NCI-H2107 treated with DMSO at 0.1 percent for 48 hours (cell line): ENCODE results near the gene EIF2S2.

ENCODE experiments used
- DNase-seq: peaks from one replicate; lab custom pipeline; 2025; ENCODE audit not compliant: unreplicated experiment; lab: John Stamatoyannopoulos, UW

EIF2S2 gene

DNA sequence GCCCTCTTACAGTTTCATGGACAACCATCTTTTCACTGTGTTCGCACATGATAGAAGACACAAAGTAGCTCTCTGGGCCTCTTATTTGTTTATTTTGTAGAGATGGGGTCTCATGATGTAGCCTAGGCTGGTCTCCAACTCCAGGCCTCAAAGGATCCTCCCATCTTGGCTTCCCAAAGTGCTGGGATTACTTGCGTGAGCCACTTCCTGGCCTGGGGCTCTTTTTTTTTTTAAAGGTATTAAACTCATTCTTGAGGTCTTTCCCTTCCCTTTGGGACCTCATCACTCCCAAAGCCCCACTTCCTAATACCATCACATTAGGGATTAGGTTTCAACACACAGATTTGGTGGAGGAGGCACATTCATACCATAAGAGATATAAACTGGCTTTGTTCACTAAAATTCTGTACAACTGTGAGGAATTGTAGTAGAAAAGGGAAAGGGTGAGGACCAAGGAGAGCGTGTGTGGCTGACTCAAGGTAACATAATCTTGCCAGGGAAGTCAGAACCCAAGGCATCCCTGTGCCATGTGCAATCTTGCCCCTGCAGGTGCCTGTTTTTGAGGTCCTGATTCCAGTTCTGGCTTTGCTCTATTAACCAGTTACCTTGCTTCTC lies 45.5 kb downstream of the EIF2S2 start:
- no peak for DNase-seq

DNA sequence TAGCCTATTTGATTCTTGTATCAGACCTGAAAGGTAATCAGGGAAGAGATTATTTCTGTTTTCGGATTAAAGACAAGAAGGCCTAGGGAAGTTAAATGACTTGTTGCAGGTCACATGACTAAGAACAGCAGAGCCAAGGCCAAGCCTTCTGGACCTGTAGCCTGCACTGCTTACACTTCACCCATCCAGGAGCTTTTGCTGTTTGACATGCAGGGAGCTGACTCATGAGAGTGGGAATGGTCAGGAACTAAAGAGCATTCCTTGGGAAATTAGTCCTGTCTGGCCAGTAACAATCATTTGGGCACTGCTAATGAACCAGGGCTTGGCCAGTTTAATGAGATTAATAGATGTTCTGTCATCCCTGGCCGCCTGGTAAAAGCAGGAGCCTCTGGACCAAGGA lies 46.8 kb downstream of the EIF2S2 start:
- no peak for DNase-seq

DNA sequence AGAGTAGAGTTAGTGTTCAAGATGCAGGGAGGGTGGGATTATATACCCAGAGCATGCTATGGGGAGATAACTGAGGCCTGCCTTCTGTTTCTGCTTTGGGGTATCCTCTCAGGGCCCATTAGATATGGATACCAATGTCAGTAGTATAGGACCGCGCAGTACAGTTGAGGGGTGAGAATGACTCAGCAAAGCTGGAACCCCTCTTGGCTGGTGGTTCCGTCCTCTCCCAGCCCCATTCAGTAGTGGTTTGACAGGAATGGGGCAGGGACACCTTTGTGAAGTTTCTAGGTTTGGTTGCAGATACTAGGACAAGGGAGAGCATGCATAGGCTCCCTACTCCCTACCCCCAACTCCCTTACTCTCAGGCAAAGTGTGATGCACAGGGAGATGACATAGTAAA lies 47.8 kb downstream of the EIF2S2 start:
- DNase-seq = no peak

DNA sequence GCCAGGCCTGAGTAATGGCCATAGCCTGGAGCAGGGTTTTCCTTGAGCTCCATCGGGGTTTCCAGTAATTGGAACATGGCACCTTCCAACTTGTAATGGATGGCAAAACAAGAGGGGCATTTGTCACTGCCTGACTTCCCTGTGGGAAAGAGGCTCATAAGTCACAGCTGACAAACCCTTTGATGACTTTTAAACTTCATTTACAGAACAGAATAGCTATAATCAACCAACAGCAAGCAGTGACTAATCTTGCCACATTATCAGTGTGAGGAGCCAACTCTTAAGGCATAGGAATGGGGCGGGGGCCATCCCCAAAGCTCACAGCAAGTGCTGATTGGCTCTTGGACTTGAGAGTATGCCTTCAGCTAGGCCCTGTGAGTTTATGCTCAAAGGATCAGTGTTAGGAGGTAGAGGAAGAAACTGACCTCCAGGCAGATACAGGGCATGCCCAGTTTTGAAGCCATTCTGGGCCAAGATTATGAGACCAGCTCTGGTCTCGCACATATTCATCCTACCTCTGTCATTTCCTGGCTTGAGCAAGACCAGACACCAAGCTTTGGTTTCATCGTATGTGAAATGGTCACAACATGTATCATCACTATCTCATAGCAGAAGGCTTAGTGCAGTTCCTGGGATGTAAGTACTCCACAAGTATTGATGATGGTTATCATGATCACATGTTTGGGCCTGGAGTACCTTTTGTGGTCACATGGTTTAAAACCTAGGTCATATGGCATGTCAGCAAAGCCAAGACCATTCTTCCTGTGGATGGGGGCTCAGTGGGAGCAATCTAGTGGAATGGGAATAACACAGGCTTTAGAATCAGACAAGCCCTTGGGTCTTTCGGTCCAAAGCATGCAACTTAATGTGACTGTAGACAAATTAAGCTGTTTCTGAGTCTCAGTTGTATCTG lies 49.2 kb downstream of the EIF2S2 start:
- DNase-seq = no peak

DNA sequence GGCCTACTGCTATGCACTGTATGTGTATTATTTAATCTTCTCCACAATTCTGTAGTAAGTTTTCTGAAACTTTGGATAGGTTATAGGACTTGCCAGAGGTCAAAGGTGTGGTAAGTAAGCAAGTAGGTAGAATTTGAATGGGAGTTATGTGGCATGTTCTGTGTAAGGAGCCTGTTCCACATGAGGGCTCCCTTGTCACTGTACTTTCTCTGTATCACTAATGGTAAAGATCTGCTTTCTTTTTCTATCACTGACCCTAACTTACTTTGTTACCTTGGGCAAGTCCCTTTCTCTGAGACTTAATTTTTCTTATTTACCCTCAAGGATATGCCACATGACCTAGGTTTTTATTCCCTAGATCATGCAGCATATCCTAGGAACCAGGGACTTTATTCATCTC lies 50.3 kb downstream of the EIF2S2 start:
- DNase-seq = no peak

DNA sequence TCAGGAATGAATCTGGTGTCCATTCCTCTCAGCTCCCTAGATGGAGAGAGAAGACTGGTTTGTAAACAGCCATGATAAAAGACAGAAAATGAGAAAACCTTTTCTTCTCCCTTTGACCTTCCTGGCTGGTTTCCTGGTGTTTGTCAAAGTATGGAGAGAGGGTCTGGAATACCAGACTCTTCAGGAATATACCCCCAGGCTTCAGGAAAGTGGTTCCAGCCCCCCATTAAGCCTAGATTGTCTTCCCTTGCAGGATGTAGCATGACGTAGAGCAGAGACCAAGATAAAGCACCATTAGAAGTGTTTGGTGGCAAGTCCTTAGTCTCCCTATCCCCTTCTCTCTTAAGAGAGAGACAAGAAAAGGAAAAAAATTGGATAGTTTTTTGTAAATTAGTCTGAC lies 51.1 kb downstream of the EIF2S2 start:
- no peak for DNase-seq

DNA sequence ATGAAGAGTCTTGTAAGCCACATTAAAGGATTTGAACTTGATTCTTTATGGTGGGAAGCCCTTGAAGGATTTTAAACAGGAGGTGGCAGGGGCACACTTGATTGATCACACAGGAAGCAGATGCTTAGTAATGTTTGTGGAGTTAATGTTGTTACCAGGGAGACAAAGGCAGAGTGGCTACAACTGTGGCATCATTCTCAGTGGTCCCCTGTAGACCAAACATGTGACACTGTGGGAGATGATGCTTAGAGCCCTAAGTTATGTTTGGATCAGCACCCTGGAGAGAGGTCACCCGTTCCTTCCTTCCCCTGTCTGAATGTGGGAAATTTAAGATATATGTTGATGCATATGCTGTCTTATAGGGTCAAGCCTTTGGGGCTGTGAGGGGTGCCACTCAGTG lies 53.2 kb downstream of the EIF2S2 start:
- no peak for DNase-seq

DNA sequence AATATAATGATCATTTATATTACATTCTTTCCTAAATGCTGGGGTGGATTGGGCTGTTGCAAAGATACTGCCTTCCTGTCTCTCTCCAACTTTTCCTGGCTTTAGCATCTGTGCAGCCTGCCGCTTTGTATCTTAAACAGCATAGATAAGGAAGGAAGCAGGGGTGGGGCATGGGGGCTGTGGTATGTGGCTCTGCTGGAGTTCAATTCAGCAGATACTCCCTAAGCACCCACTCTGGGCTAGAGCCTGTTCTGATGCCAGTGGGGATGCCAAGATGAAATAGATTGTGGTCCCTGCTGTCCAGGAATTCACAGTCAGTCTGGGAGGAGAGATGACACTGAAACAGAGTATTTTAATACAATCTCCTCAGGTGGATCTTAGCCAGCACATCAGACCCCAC lies 56.8 kb downstream of the EIF2S2 start:
- no peak for DNase-seq

DNA sequence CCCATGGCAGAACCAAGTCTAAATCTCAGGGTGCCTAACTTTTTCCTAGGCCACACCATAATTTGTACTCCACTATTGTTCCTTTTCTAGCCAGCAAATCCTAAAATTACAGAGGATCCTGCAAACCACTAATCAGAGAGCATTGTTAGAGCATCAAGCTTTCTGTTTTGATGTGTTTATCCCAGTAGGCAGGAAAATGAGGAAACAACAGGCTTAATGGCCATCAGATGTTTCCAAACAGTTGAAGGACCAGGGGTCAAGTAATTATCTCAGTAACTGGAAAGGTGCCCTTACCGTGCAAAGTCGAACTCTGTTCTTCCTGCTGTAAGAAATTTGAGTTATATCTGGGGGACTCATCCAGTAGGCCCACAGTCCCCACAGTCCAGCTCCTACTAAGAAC lies 59.6 kb downstream of the EIF2S2 start:
- DNase-seq = no peak

DNA sequence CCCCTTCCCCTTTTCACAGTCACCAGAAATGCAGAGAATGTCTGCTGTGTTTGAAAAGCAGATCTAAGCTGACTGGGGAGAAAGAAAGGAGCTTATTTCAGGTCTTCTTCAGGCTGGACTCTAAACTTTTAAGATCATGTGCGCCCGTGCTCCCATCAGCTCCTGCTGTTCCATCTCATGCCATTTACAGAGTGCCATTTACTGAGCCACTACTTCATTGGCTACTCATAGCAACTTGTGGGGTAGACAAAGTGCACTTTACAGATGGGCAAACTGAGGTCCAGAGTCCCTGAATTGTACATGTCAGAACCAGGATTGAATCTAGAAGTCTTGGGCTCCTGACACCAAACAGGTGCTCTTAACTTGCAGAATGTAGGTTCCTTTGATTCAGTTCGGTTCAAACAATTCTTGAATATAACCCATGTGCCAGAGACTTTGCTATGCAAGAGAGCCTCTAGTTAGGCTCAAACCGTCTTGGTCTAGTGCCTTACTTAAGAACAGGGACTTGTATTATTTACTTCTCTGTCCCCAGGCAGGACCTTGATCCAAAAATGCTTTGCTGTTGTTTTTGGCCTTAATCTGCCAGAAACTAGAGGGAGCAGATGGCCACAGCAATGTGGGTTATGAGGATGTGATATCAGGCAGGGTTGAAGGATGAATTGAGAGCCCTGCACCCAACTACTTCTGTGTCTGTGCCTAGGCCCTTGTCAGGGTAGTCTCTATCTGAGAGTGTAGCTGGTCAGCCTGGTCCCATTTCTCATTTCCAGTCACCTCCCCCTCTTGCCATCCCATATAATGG lies 61.9 kb downstream of the EIF2S2 start:
- no peak for DNase-seq

DNA sequence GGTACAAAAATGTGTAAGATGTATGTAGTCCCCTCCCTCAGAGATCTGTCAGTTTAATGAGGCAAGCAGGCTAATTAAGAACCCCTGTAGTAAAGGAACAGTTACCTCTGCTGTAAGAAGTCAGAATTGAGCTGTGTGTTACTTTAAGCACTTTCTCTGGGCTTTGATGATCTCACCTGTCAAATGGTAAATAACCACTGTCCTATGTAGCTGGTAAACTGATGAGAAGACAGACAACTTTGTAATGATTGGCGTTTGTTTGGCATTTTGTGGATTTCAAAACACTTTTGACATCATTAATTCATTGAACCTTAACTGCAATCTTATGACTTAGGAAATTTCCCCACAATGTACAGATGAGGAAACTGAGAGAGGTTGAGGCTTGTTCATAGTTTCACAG lies 62.7 kb downstream of the EIF2S2 start:
- DNase-seq = no peak

DNA sequence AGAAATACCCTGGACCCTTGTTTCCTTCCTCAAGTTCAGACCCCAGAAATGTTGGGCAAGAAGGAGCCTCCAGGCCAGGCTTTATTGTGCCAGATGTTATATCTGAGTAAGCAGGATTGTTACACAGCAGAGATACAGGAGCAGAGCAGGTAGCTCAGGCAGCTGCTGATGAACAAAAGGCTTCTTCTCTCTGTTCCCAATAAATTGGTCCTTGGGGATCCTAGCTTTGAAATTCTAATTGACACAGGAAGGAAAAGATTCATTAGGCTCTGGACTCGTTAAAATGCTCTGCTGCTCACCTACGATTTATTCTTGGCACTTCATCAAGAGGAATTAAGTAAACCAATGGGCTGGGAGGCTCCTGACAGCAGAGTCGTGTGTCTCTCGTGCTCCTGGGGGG lies 64.1 kb downstream of the EIF2S2 start:
- DNase-seq = no peak

DNA sequence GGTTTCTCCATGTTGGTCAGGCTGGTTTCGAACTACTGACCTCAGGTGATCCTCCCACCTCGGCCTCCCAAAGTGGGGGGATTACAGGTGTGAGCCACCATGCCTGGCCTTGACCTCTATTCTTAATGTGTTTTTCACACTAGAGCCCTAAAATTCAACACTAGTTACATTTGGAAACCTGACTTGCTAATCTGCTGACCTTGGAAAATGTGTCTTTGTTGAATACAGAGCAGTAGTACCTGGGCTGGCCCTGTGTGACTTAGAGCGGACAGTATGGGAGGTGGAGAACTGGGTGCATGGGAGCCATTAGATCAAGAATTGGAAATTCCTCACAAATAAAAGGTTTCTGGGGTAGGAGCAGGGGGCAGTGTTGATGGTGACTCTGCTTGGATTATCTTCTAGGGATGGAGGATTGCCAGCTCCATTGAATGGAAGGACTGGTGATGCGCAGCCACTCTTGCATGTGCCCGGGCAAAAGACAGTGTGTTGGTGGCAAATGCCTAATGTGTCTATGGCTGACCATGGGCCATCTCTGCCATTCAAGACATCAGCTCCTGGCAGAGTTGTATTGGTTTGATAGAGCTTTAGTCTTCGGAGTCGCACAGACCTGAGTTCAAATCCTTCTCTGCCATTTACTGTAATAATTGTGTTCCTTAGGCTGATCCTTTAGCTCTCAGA lies 64.9 kb downstream of the EIF2S2 start:
- no peak for DNase-seq

DNA sequence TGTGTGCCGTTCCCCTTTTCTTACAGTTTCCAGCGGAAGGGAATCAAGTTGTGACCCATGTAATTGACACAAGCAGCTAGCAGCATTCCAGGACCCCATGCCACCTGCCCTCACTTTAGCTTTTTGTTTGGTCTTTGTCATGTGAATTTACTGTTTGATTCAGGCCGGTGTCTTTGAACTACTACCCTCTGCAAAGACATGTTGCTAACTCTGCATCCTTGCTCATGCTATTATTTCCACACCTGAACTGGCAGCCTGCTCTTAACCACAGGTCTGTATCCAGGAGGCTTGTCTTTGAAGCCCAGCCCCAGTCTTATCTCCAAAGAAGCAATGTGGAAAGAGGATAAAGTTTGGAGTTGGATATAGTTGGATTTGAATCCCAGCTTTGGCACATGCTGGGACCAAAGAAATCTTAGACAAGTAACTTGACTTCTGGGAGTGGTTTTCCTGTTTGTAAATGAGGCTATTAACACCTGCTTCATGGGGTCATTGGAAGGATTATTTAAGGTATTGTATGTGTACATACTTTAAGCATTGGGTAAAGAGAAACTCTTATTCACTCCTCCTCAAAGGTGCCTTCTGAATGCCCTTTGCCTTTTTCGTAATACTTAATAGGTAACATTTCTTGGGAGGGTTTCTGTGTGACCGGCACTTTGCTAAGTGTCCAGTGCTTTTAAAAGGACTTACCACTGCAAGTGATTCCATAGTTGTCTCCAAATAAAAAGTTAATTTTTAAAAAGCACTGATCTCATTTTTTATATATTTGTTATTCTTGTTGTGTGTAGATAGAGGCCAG lies 65.9 kb downstream of the EIF2S2 start:
- no peak for DNase-seq

DNA sequence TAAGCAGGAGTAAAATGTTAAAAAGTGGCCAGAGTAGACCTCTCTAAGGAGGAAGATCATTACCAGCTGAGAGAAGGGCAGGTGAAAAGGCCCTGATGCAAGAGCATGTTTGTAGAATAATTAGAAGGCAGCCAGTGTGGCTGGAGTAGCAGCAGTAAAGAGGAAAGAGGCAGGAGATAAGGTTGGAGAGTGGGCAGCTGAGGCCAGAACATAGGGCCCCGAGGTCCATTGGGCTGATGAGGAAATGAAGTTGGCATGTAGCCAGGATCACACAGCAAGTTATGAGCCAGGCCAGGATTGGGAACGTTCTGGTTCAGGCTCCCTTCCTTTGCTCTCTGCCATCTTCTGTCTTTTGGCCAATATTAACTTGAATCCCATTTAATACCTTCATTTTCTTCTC lies 66.7 kb downstream of the EIF2S2 start:
- no peak for DNase-seq

DNA sequence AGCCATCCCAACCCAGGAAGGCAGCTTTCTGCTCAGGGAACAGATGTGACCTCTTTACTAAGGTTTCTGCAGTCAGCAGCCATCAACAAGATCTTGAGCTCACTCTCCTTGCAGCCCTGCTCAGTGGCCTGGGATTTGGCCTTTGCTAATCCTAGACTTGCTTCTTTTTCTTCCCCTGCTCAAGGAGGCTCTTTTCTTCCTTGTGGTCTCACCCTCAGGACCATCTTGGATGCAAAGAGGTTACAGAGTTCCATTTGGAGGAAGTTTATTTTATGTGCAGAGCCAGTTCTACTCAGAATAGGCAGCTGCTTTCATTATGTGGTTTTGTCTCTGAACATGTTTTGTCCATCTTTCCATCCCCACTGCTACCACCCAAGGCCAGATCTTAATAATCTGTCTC lies 69.0 kb downstream of the EIF2S2 start:
- no peak for DNase-seq

DNA sequence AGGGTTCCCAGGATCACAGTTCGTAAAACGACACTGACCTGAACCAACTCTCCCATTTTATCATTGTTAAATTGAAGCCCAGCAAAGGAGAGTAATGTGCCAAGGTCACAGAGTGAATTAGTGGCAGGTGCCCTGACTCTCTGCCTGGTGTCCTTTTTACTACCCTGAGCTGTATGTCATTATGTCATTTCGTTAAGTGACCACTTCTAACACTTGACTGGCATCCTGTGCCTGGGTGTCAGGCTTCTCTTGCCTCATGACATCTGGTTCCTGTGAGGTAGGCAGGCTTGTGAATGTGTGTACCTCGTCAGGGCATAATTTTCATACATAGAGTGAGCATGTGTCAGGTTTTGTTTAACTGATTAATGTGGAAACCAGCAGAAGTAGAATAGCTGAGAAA lies 69.8 kb downstream of the EIF2S2 start:
- peak; percentile 41 for DNase-seq

DNA sequence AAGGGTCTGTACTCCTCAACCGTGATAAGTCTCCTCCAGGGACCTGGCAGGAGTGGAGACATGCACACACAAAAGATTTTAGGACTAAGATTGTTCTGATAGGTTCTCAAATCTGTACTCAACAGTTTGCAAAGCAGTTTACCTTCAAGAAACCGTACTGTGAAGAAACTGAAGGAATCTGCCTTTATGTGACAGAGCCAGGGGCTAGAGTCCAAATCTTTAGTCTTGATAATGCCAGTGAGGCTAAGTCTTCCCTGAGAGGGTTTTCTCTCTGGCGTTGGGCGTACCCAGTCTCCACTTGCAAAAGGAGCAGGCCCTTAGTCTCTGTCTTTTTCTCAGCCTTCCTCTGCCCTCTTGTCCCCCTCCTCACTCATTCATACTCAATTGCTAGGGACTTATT lies 70.8 kb downstream of the EIF2S2 start:
- no peak for DNase-seq

DNA sequence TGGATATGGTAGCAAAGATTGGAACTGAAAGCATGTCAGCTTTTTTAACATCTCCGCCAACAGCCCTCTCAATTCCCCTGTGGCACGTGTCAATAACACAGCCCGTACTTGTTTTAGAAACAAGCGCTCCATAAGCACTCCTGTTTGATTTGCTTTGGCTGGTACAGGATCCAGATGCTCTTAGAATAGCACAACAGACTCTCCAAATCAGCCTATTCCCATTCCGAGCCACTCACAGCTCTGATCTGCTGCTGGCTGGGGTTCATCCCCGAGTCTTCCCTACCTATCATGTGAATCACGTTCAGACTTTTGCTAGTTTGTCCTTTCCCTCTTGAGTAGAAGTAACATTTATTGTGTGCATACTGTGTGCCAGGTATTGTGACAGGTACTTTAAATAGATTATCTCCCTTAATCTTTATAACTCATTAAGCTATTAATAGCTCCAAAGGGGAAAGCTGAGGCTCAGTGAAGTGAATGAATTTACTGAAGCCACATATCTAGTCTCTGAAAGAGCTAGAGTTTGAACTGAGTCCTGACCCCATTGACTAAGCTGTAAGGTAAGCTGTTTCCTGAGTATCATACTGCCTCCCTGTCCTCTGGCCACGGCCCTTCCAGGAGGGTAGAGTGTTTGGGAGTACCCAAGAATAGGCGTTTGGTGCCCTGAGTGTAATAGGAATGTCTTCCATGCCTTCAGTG lies 71.6 kb downstream of the EIF2S2 start:
- no peak for DNase-seq
